Astrocyte (in vitro differentiated cells and primary cell): Measurements from ENCODE around the gene DCHS1. TPM values are rescaled to one million over a fixed set of nuclear protein-coding genes. Genes with fewer than 3 reads are reported as not detected.
A peak's percentile ranks its signal among the peaks of the same experiment; 100 is the strongest.

ENCODE experiments used
- DNase-seq: peaks from one replicate; pipeline ENCODE4 v3.0.0-alpha.2; 2010; ENCODE audit warnings: low read depth
- FAIRE-seq: peaks from 2 replicates; lab custom pipeline; 2011; peaks lifted over from hg19 to GRCh38; lab: Jason Lieb, UNC
- H2AFZ ChIP-seq: 2 replicates; pipeline ENCODE4 v1.6.0; 2012; ENCODE audit warnings: low read depth, low read length, inconsistent platforms
- H3K27ac ChIP-seq: 2 replicates; pipeline ENCODE4 v1.5.1; 2011; ENCODE audit warnings: low read depth, low read length, inconsistent platforms
- H3K27me3 ChIP-seq: 2 replicates; pipeline ENCODE4 v1.6.0; 2011; ENCODE audit warnings: low read length, inconsistent platforms; ENCODE audit not compliant: insufficient read depth
- H3K36me3 ChIP-seq: 2 replicates; pipeline ENCODE4 v1.5.1; 2011; ENCODE audit warnings: low read length, inconsistent platforms; ENCODE audit not compliant: insufficient read depth
- H3K4me1 ChIP-seq: 2 replicates; pipeline ENCODE4 v1.5.1; 2011; ENCODE audit warnings: low read length, inconsistent platforms; ENCODE audit not compliant: insufficient read depth
- H3K4me2 ChIP-seq: 2 replicates; pipeline ENCODE4 v1.6.0; 2012; ENCODE audit warnings: low read length, inconsistent platforms
- H3K4me3 ChIP-seq: 2 replicates; pipeline ENCODE4 v1.5.1; 2011; ENCODE audit warnings: low read depth, mild to moderate bottlenecking, low read length, inconsistent platforms; ENCODE audit not compliant: insufficient read depth
- H3K79me2 ChIP-seq: 2 replicates; pipeline ENCODE4 v1.6.0; 2012; ENCODE audit warnings: mild to moderate bottlenecking, low read length, inconsistent platforms; ENCODE audit not compliant: insufficient read depth
- H3K9ac ChIP-seq: 2 replicates; pipeline ENCODE4 v1.6.0; 2012; ENCODE audit warnings: mild to moderate bottlenecking, low read length, inconsistent platforms
- H3K9me3 ChIP-seq: 2 replicates; pipeline ENCODE4 v1.5.1; 2012; ENCODE audit warnings: low read depth, mild to moderate bottlenecking, low read length, inconsistent platforms; ENCODE audit not compliant: insufficient read depth
- H4K20me1 ChIP-seq: 2 replicates; pipeline ENCODE4 v1.6.0; 2012; ENCODE audit warnings: low read length, inconsistent platforms; ENCODE audit not compliant: insufficient read depth
- H3K27ac Mint-ChIP-seq: one replicate; pipeline ENCODE4 v1.8.0; 2021; ENCODE audit warnings: mild to moderate bottlenecking, mixed read lengths; ENCODE audit not compliant: unreplicated experiment
- H3K27me3 Mint-ChIP-seq: one replicate; pipeline ENCODE4 v1.8.0; 2021; ENCODE audit warnings: low read depth, mixed read lengths; ENCODE audit not compliant: unreplicated experiment
- H3K36me3 Mint-ChIP-seq: one replicate; pipeline ENCODE4 v1.8.0; 2021; ENCODE audit warnings: low read depth, mixed read lengths; ENCODE audit not compliant: unreplicated experiment
- H3K4me1 Mint-ChIP-seq: one replicate; pipeline ENCODE4 v1.8.0; 2021; ENCODE audit warnings: low read depth, mixed read lengths; ENCODE audit not compliant: unreplicated experiment
- H3K4me3 Mint-ChIP-seq: one replicate; pipeline ENCODE4 v1.8.0; 2021; ENCODE audit warnings: mild to moderate bottlenecking, moderate library complexity, mixed read lengths; ENCODE audit not compliant: unreplicated experiment
- H3K9me3 Mint-ChIP-seq: one replicate; pipeline ENCODE4 v1.8.0; 2021; ENCODE audit warnings: mild to moderate bottlenecking, mixed read lengths; ENCODE audit not compliant: unreplicated experiment
- EZH2 ChIP-seq: IDR thresholded peaks from 2 replicates; pipeline ENCODE4 v1.6.1; 2012; ENCODE audit warnings: mild to moderate bottlenecking, low read length, inconsistent platforms; ENCODE audit not compliant: insufficient read depth
- total RNA-seq: library from RNA; stranded (reverse); gene quantifications from 2 replicates; pipeline ENCODE4 v1.2.1, GENCODE V29; 2021
- TF ChIP-seq, protein P1 (sequence below): IDR thresholded peaks from 2 replicates; pipeline ENCODE4 v1.5.1; 2011; ENCODE audit warnings: low read depth, mild to moderate bottlenecking, inconsistent platforms, low read length, moderate library complexity; ENCODE audit not compliant: insufficient read depth

The DCHS1 gene
- total RNA-seq, 1 donor from 2014 or later = 8.4 TPM

DNA sequence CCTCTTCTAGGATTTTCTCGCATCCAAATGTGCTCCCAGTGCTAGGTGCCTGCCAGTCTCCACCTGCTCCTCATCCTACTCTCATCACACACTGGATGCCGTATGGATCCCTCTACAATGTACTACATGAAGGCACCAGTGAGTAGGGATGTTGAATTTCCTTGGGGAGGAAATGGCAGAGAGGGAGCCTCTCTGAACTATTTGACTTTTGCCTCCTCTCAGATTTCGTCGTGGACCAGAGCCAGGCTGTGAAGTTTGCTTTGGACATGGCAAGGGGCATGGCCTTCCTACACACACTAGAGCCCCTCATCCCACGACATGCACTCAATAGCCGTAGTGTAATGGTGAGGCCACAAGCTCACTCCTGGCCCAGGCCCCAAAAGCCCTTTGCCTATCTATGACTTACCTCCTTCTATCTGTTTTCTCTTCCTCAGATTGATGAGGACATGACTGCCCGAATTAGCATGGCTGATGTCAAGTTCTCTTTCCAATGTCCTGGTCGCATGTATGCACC is 46.0 kb downstream of the DCHS1 start:
- peaks cover 38% of the 10 kb centered on the region for H3K4me1 Mint-ChIP-seq
- Histone ChIP-seq H3K4me3 (no peak overlapping the region), H4K20me1 (peaks cover 13% of the 10 kb centered on the region), H3K27me3 (no peaks in the 10 kb centered on the region), H3K4me1 (peaks cover 60% of the 10 kb centered on the region), H3K79me2 (peaks cover 72% of the 10 kb centered on the region), H3K4me2 (peak overlapping the region; percentile 97), H3K36me3 (peaks cover 38% of the 10 kb centered on the region), H3K27ac (no peak overlapping the region), H3K9ac (no peak overlapping the region), H3K9me3 (no peaks in the 10 kb centered on the region), H2AFZ (no peak overlapping the region)
- peak overlapping the region; percentile 55 for H3K4me3 Mint-ChIP-seq
- peak overlapping the region; percentile 67 for H3K27ac Mint-ChIP-seq
- H3K9me3 Mint-ChIP-seq = no peaks in the 10 kb centered on the region
- DNase-seq = no peak
- no peaks in the 10 kb centered on the region for H3K27me3 Mint-ChIP-seq
- no peak for FAIRE-seq
- TF ChIP-seq EZH2 = no peak
- TF ChIP-seq, protein P1, sequence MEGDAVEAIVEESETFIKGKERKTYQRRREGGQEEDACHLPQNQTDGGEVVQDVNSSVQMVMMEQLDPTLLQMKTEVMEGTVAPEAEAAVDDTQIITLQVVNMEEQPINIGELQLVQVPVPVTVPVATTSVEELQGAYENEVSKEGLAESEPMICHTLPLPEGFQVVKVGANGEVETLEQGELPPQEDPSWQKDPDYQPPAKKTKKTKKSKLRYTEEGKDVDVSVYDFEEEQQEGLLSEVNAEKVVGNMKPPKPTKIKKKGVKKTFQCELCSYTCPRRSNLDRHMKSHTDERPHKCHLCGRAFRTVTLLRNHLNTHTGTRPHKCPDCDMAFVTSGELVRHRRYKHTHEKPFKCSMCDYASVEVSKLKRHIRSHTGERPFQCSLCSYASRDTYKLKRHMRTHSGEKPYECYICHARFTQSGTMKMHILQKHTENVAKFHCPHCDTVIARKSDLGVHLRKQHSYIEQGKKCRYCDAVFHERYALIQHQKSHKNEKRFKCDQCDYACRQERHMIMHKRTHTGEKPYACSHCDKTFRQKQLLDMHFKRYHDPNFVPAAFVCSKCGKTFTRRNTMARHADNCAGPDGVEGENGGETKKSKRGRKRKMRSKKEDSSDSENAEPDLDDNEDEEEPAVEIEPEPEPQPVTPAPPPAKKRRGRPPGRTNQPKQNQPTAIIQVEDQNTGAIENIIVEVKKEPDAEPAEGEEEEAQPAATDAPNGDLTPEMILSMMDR = no peak
- H3K36me3 Mint-ChIP-seq = peaks cover 20% of the 10 kb centered on the region

DNA sequence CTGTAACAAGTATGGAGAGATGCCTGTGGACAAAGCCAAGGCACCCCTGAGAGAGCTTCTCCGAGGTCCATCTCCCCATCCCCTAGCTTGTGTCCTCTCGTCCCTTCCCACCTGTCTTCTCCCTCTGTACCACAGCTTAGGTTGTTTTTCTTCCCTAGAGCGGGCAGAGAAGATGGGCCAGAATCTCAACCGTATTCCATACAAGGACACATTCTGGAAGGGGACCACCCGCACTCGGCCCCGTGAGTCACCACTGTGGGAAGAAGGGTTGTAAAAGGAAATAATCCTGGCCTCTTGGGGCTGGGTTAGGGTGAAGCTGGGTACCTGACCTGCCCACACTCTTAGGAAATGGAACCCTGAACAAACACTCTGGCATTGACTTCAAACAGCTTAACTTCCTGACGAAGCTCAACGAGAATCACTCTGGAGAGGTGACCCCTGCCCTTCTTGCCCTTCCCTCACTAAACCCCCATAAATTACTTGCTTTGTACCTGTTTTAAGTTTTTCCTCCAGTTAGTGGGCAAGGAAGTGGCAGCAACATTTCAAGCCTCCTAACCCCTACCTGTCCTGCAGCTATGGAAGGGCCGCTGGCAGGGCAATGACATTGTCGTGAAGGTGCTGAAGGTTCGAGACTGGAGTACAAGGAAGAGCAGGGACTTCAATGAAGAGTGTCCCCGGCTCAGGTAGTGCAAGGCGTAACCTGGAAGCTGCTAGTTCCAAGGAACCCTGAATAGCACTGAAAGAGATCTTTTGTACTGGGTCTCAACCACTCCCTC is 46.7 kb downstream of the DCHS1 start:
- Histone ChIP-seq H3K27ac (peak overlapping the region; percentile 29), H3K27me3 (no peaks in the 10 kb centered on the region), H3K4me1 (peaks cover 60% of the 10 kb centered on the region), H2AFZ (no peak overlapping the region), H3K9me3 (no peaks in the 10 kb centered on the region), H3K79me2 (peaks cover 79% of the 10 kb centered on the region), H3K9ac (peak overlapping the region; percentile 1), H3K4me2 (peak overlapping the region; percentile 97), H3K36me3 (peaks cover 38% of the 10 kb centered on the region), H3K4me3 (no peak overlapping the region), H4K20me1 (peaks cover 13% of the 10 kb centered on the region)
- TF ChIP-seq, protein P1 = no peak
- no peak for TF ChIP-seq EZH2
- Mint-ChIP-seq H3K4me3 (no peak overlapping the region), H3K27me3 (no peaks in the 10 kb centered on the region), H3K36me3 (peaks cover 20% of the 10 kb centered on the region), H3K9me3 (no peaks in the 10 kb centered on the region), H3K27ac (peak overlapping the region; percentile 56), H3K4me1 (peaks cover 38% of the 10 kb centered on the region)
- no peak for FAIRE-seq
- no peak for DNase-seq

DNA sequence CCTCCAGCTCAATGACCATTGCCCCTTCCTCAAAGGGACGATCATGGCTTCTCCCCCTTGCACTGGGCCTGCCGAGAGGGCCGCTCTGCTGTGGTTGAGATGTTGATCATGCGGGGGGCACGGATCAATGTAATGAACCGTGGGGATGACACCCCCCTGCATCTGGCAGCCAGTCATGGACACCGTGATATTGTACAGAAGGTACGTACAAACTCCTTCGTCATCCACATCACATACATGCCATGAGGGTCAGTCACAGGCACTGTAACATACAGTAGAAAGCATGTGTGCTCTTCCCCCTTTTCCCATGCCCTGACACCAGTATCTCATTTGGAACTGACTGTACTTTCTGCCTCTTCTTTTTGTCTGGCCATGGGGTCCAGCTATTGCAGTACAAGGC is 47.6 kb downstream of the DCHS1 start:
- Histone ChIP-seq H3K36me3 (peaks cover 38% of the 10 kb centered on the region), H3K4me2 (peak overlapping the region; percentile 97), H3K27ac (peak overlapping the region; percentile 29), H4K20me1 (peaks cover 14% of the 10 kb centered on the region), H2AFZ (no peak overlapping the region), H3K4me3 (no peak overlapping the region), H3K9ac (peak overlapping the region; percentile 14), H3K27me3 (no peaks in the 10 kb centered on the region), H3K4me1 (peaks cover 58% of the 10 kb centered on the region), H3K9me3 (no peaks in the 10 kb centered on the region), H3K79me2 (peaks cover 88% of the 10 kb centered on the region)
- DNase-seq (no peak), FAIRE-seq (no peak)
- TF ChIP-seq EZH2 = no peak
- TF ChIP-seq, protein P1 = no peak
- H3K36me3 Mint-ChIP-seq = peaks cover 20% of the 10 kb centered on the region
- H3K4me1 Mint-ChIP-seq = peaks cover 38% of the 10 kb centered on the region
- no peaks in the 10 kb centered on the region for H3K9me3 Mint-ChIP-seq
- H3K27me3 Mint-ChIP-seq = no peaks in the 10 kb centered on the region
- H3K4me3 Mint-ChIP-seq = no peak overlapping the region
- peak overlapping the region; percentile 62 for H3K27ac Mint-ChIP-seq
